GM12801 (cell line): Measurements from ENCODE around the gene C17orf100.

Source experiments
- CTCF ChIP-seq: IDR thresholded peaks from one replicate; pipeline ENCODE4 v1.5.1; 2011; ENCODE audit warnings: control low read depth; ENCODE audit not compliant: insufficient read length; ENCODE audit errors: extremely low read depth

Gene C17orf100

GRCh38 chr17:6683730-6684459, 32.3 kb downstream of the C17orf100 start:
- no peak for TF ChIP-seq CTCF

GRCh38 chr17:6684460-6684783, 32.9 kb downstream of the C17orf100 start:
- TF ChIP-seq CTCF: no peak

- no peak for TF ChIP-seq CTCF
These were observed 33.6 kb downstream of the C17orf100 start for GRCh38 chr17:6684881-6685767.

GRCh38 chr17:6686026-6686425, 34.5 kb downstream of the C17orf100 start:
- TF ChIP-seq CTCF: no peak

- TF ChIP-seq CTCF: no peak
These were observed 37.4 kb downstream of the C17orf100 start for GRCh38 chr17:6688944-6689343.

- no peak for TF ChIP-seq CTCF
These were observed 39.1 kb downstream of the C17orf100 start for GRCh38 chr17:6690641-6691040.

- no peak for TF ChIP-seq CTCF
These were observed 40.0 kb downstream of the C17orf100 start for GRCh38 chr17:6691546-6691945.
